Fibroblast of mammary gland (primary cell): Measurements from ENCODE around the gene ARHGAP10.

ENCODE experiments used
- DNase-seq: peaks from one replicate; pipeline ENCODE4 v3.0.0-alpha.2; 2010; ENCODE audit warnings: low read depth
- H3K4me3 ChIP-seq: 2 replicates; pipeline ENCODE4 v1.5.1; 2011; ENCODE audit warnings: low read depth, mild to moderate bottlenecking, low read length, moderate library complexity; ENCODE audit not compliant: control insufficient read depth
- CTCF ChIP-seq: conservative IDR thresholded peaks from 2 replicates; pipeline ENCODE4 v1.5.1; 2011; ENCODE audit warnings: low read depth, low read length, inconsistent platforms; ENCODE audit not compliant: control insufficient read depth, insufficient read depth

ARHGAP10 gene

GRCh38 chr4:147828331-147828905 lies 96.5 kb downstream of the ARHGAP10 start:
- TF ChIP-seq CTCF, result no peak
- DNase-seq, result peak; percentile 70
- H3K4me3 ChIP-seq, result no peak overlapping the region

- no peak for TF ChIP-seq CTCF
- peak; percentile 83 for DNase-seq
- H3K4me3 ChIP-seq, result no peak overlapping the region
These were observed 97.7 kb downstream of the ARHGAP10 start for GRCh38 chr4:147829401-147830101.

- TF ChIP-seq CTCF, result no peak
- DNase-seq, result no peak
These were observed 98.2 kb downstream of the ARHGAP10 start for GRCh38 chr4:147830102-147830463.

GRCh38 chr4:147830987-147831386 lies 99.1 kb downstream of the ARHGAP10 start:
- H3K4me3 ChIP-seq, result no peak overlapping the region
- DNase-seq, result peak; percentile 83
- TF ChIP-seq CTCF, result no peak

More at GRCh38 chr4:147830102-147830463, 98.2 kb downstream of the ARHGAP10 start:
- no peak overlapping the region for H3K4me3 ChIP-seq

GRCh38 chr4:147831551-147832171 lies 99.8 kb downstream of the ARHGAP10 start:
- no peak for TF ChIP-seq CTCF
- no peak overlapping the region for H3K4me3 ChIP-seq
- peak; percentile 98 for DNase-seq

GRCh38 chr4:147833254-147833653 lies 101.4 kb downstream of the ARHGAP10 start:
- no peak for TF ChIP-seq CTCF
- H3K4me3 ChIP-seq, result no peak overlapping the region
- peak; percentile 85 for DNase-seq
